H9 (cell line): ENCODE measurements around the gene LPP. TPM values are rescaled to one million over a fixed set of nuclear protein-coding genes. Genes with fewer than 3 reads are reported as not detected.

ENCODE experiments used
- DNase-seq: peaks from one replicate; pipeline ENCODE4 v3.0.0-alpha.2; 2017
- H2AFZ ChIP-seq: one replicate; pipeline ENCODE4 v1.6.1; 2013; ENCODE audit warnings: mild to moderate bottlenecking, low read length, control low read depth, moderate library complexity
- H2AK5ac ChIP-seq: 2 replicates; pipeline ENCODE4 v1.6.1; 2013; ENCODE audit warnings: low read length, control low read depth, mixed read lengths; ENCODE audit not compliant: insufficient read length
- H2BK120ac ChIP-seq: one replicate; pipeline ENCODE4 v1.6.1; 2013; ENCODE audit warnings: low read depth, mild to moderate bottlenecking, low read length, control low read depth, inconsistent platforms; ENCODE audit not compliant: poor library complexity, severe bottlenecking
- H2BK12ac ChIP-seq: 2 replicates; pipeline ENCODE4 v1.6.1; 2013; ENCODE audit warnings: low read length, control low read depth, mixed read lengths, low read depth; ENCODE audit not compliant: insufficient read length
- H2BK15ac ChIP-seq: 2 replicates; pipeline ENCODE4 v1.6.1; 2013; ENCODE audit warnings: low read depth, low read length, control low read depth
- H2BK20ac ChIP-seq: one replicate; pipeline ENCODE4 v1.6.1; 2013; ENCODE audit warnings: low read depth, mild to moderate bottlenecking, low read length, control low read depth, inconsistent platforms; ENCODE audit not compliant: poor library complexity, severe bottlenecking
- H2BK5ac ChIP-seq: 2 replicates; pipeline ENCODE4 v1.6.1; 2013; ENCODE audit warnings: low read length, control low read depth, mixed read lengths; ENCODE audit not compliant: insufficient read length
- H3K14ac ChIP-seq: 2 replicates; pipeline ENCODE4 v1.6.1; 2013; ENCODE audit warnings: low read length, control low read depth; ENCODE audit not compliant: insufficient read depth
- H3K18ac ChIP-seq: 2 replicates; pipeline ENCODE4 v1.6.1; 2013; ENCODE audit warnings: low read depth, mild to moderate bottlenecking, mixed read lengths, low read length, control low read depth; ENCODE audit not compliant: insufficient read length
- H3K23ac ChIP-seq: 2 replicates; pipeline ENCODE4 v1.6.1; 2013; ENCODE audit warnings: low read length, control low read depth, mixed read lengths, low read depth; ENCODE audit not compliant: insufficient read length
- H3K23me2 ChIP-seq: 2 replicates; pipeline ENCODE4 v1.6.1; 2013; ENCODE audit warnings: low read depth, mild to moderate bottlenecking, mixed read lengths, low read length, control low read depth; ENCODE audit not compliant: insufficient read length, poor library complexity, severe bottlenecking
- H3K27ac ChIP-seq: 2 replicates; pipeline ENCODE4 v1.5.1; 2013; ENCODE audit warnings: low read length, control low read depth, mixed read lengths, low read depth; ENCODE audit not compliant: insufficient read length
- H3K27me3 ChIP-seq: 2 replicates; pipeline ENCODE4 v1.6.1; 2013; ENCODE audit warnings: low read length, control low read depth, inconsistent platforms; ENCODE audit not compliant: insufficient read depth
- H3K4ac ChIP-seq: 2 replicates; pipeline ENCODE4 v1.6.1; 2013; ENCODE audit warnings: low read depth, mild to moderate bottlenecking, control low read depth, inconsistent platforms, low read length, moderate library complexity
- H3K4me1 ChIP-seq: 2 replicates; pipeline ENCODE4 v1.6.1; 2013; ENCODE audit warnings: low read length, control low read depth, inconsistent platforms; ENCODE audit not compliant: insufficient read depth
- H3K4me2 ChIP-seq: 2 replicates; pipeline ENCODE4 v1.6.1; 2013; ENCODE audit warnings: low read length, control low read depth, mixed read lengths; ENCODE audit not compliant: insufficient read length, insufficient read depth
- H3K56ac ChIP-seq: 2 replicates; pipeline ENCODE4 v1.6.1; 2013; ENCODE audit warnings: low read depth, mild to moderate bottlenecking, mixed read lengths, low read length, control low read depth; ENCODE audit not compliant: insufficient read length
- H3K79me1 ChIP-seq: 2 replicates; pipeline ENCODE4 v1.6.1; 2013; ENCODE audit warnings: low read depth, mild to moderate bottlenecking, moderate library complexity, low read length, control low read depth, inconsistent platforms; ENCODE audit not compliant: insufficient read depth, poor library complexity, severe bottlenecking
- H3K79me2 ChIP-seq: 2 replicates; pipeline ENCODE4 v1.6.1; 2013; ENCODE audit warnings: low read length, control low read depth, inconsistent platforms; ENCODE audit not compliant: insufficient read depth
- H3K9ac ChIP-seq: 2 replicates; pipeline ENCODE4 v1.6.1; 2013; ENCODE audit warnings: low read length, control low read depth, mixed read lengths; ENCODE audit not compliant: insufficient read length; ENCODE audit errors: extremely low read depth
- H3K9me3 ChIP-seq: one replicate; pipeline ENCODE4 v1.6.1; 2013; ENCODE audit warnings: low read depth, low read length, inconsistent platforms; ENCODE audit not compliant: control insufficient read depth
- H3T11ph ChIP-seq: one replicate; pipeline ENCODE4 v1.6.1; 2013; ENCODE audit warnings: mild to moderate bottlenecking, low read length, control low read depth, inconsistent platforms
- H4K20me1 ChIP-seq: one replicate; pipeline ENCODE4 v1.6.1; 2013; ENCODE audit not compliant: control insufficient read depth, insufficient read length, insufficient read depth
- H4K5ac ChIP-seq: 2 replicates; pipeline ENCODE4 v1.6.1; 2013; ENCODE audit warnings: low read depth, mild to moderate bottlenecking, mixed read lengths, low read length, control low read depth; ENCODE audit not compliant: insufficient read length
- H4K8ac ChIP-seq: replicated peaks from 2 replicates; pipeline ENCODE4 v1.6.1; 2013; ENCODE audit warnings: low read length, control low read depth, mixed read lengths, low read depth; ENCODE audit not compliant: insufficient read length
- H4K91ac ChIP-seq: 2 replicates; pipeline ENCODE4 v1.6.1; 2013; ENCODE audit warnings: low read depth, mild to moderate bottlenecking, moderate library complexity, mixed read lengths, low read length, control low read depth; ENCODE audit not compliant: insufficient read length
- H3K27ac Mint-ChIP-seq, 3 experiments: 2 replicates in 2 of 3; 3 replicates in 1 of 3; pipeline ENCODE4 v1.8.0; 2020 to 2021; ENCODE audit warnings: mixed read lengths in 3 of 3, mild to moderate bottlenecking in 1 of 3, moderate library complexity in 1 of 3
- H3K27me3 Mint-ChIP-seq: 2 replicates; pipeline ENCODE4 v1.8.0; 2021; ENCODE audit warnings: low read depth, mild to moderate bottlenecking, moderate library complexity, mixed read lengths
- H3K36me3 Mint-ChIP-seq, 3 experiments: 2 replicates in 2 of 3; 3 replicates in 1 of 3; pipeline ENCODE4 v1.8.0; 2020 to 2021; ENCODE audit warnings: low read depth in 3 of 3, mixed read lengths in 3 of 3; ENCODE audit not compliant: insufficient read depth in 1 of 3
- H3K4me1 Mint-ChIP-seq, 2 experiments: 2 replicates each; pipeline ENCODE4 v1.8.0; 2020; ENCODE audit warnings: mixed read lengths in 2 of 2
- H3K4me3 Mint-ChIP-seq, 2 experiments: 2 replicates in 1 of 2; 3 replicates in 1 of 2; pipeline ENCODE4 v1.8.0; 2020 to 2021; ENCODE audit warnings: mild to moderate bottlenecking in 2 of 2, mixed read lengths in 2 of 2, moderate library complexity in 1 of 2
- H3K9me3 Mint-ChIP-seq, 2 experiments: 2 replicates in 1 of 2; 3 replicates in 1 of 2; pipeline ENCODE4 v1.8.0; 2020; ENCODE audit warnings: mild to moderate bottlenecking in 2 of 2, mixed read lengths in 2 of 2, moderate library complexity in 1 of 2
- WGBS: extraction: QIAGEN DNeasy Blood & Tissue Kit; methylation state at CpG from one replicate; pipeline ENCODE4 v1.1.7; 2013; ENCODE audit warnings: missing lambda C conversion rate, low lambda C conversion rate, mixed read lengths; ENCODE audit not compliant: insufficient read length; ENCODE audit errors: extremely low coverage; 5-methylcytosine and 5-hydroxymethylcytosine counted together
- total RNA-seq: library from RNA; stranded (reverse); gene quantifications from 2 replicates; pipeline ENCODE4 v1.2.1, GENCODE V29; 2021
- TF ChIP-seq, protein P1 (sequence below): fragments of 200-600 bp; sonication (generic); conservative IDR thresholded peaks from 3 replicates; pipeline ENCODE4 v1.8.0; 2021; ENCODE audit warnings: antibody characterized with exemption, mild to moderate bottlenecking

The LPP gene
- total RNA-seq, 1 experiment from 2014 or later, result 64.6 TPM

DNA sequence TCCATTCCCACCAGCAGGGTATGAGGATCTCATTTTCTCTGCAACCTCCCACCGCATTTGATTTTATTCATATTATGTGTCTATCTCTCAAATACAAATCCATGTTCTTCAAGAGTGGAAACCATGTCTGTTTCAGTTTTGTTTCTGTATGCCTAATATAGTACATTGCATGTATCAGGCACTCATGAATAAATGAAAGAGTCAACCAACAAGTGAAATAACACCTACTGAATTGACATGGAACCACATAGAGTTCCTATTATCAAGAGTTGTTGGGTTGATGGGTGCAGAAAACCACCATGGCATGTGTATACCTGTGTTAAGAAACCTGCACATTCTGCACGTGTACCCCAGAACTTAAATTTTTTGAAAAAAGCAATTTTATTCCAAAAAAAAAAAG, 466.8 kb downstream of the LPP start:
- Histone ChIP-seq H3K56ac (no peak overlapping the region), H2AK5ac (no peak overlapping the region), H2BK12ac (no peak overlapping the region), H3K4me2 (no peak overlapping the region), H4K20me1 (no peaks in the 10 kb centered on the region), H4K5ac (no peak overlapping the region), H3K27ac (no peak overlapping the region), H2AFZ (no peak overlapping the region), H4K8ac (no peak overlapping the region), H3K79me2 (no peaks in the 10 kb centered on the region; the same call in 1 of the 2 replicates), H3K27me3 (no peaks in the 10 kb centered on the region), H3K9me3 (no peaks in the 10 kb centered on the region), H3K9ac (no peak overlapping the region), H3K14ac (no peak overlapping the region), H3K79me1 (no peaks in the 10 kb centered on the region), H2BK5ac (no peak overlapping the region), H3T11ph (no peak overlapping the region), H2BK20ac (no peak overlapping the region), H3K23me2 (no peaks in the 10 kb centered on the region), H4K91ac (no peak overlapping the region), H3K18ac (no peak overlapping the region), H2BK120ac (no peak overlapping the region), H3K4ac (no peak overlapping the region), H3K4me1 (no peaks in the 10 kb centered on the region), H2BK15ac (no peak overlapping the region), H3K23ac (no peak overlapping the region)
- no peak for DNase-seq
- no CpG with 5 or more reads among the region's 2 CpGs for WGBS
- Mint-ChIP-seq H3K4me1 (no peaks in the 10 kb centered on the region), H3K9me3 (no peaks in the 10 kb centered on the region), H3K27ac (no peak overlapping the region), H3K27me3 (no peaks in the 10 kb centered on the region), H3K36me3 (no peaks in the 10 kb centered on the region), H3K4me3 (no peak overlapping the region)
- TF ChIP-seq, protein P1, sequence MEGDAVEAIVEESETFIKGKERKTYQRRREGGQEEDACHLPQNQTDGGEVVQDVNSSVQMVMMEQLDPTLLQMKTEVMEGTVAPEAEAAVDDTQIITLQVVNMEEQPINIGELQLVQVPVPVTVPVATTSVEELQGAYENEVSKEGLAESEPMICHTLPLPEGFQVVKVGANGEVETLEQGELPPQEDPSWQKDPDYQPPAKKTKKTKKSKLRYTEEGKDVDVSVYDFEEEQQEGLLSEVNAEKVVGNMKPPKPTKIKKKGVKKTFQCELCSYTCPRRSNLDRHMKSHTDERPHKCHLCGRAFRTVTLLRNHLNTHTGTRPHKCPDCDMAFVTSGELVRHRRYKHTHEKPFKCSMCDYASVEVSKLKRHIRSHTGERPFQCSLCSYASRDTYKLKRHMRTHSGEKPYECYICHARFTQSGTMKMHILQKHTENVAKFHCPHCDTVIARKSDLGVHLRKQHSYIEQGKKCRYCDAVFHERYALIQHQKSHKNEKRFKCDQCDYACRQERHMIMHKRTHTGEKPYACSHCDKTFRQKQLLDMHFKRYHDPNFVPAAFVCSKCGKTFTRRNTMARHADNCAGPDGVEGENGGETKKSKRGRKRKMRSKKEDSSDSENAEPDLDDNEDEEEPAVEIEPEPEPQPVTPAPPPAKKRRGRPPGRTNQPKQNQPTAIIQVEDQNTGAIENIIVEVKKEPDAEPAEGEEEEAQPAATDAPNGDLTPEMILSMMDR, result no peak
